Omental fat pad (tissue), 4 donors: Measurements from ENCODE around the gene PAX7. TPM values are rescaled to one million over a fixed set of nuclear protein-coding genes. Genes with fewer than 3 reads are reported as not detected.

Experiments
- ATAC-seq: fragments of 150-250 bp; one replicate; pipeline ENCODE4 v1.9.1; 2016; ENCODE audit warnings: mild to moderate bottlenecking, moderate library complexity; ENCODE audit not compliant: low FRiP score
- DNase-seq: peaks from one replicate; pipeline ENCODE4 v3.0.0-alpha.2; 2019; ENCODE audit warnings: low spot score
- CTCF ChIP-seq, 3 donors: fragments of 450-650 bp; IDR thresholded peaks; one replicate each; pipeline ENCODE4 v1.5.1; 2016 to 2017; ENCODE audit warnings: antibody characterized with exemption in 3 of 3, mild to moderate bottlenecking in 3 of 3, moderate library complexity in 2 of 3
- total RNA-seq, 4 donors: library from RNA; depleted of rRNA; stranded (reverse); fragments of >200 nt; gene quantifications; one replicate each; pipeline ENCODE4 v1.1.0, GENCODE V29; 2016

PAX7 gene
- total RNA-seq, 4 donors from 2014 or later = not detected

- TF ChIP-seq CTCF (IDR thresholded peaks at IDR 0.05) = no peak
- ATAC-seq = no peak
- DNase-seq = no peak
These were observed 75.2 kb downstream of the PAX7 start for GRCh38 chr1:18705811-18706210.

- ATAC-seq = no peak
- TF ChIP-seq CTCF (IDR thresholded peaks at IDR 0.05) = no peak
- no peak for DNase-seq
These were observed 77.1 kb downstream of the PAX7 start for GRCh38 chr1:18707696-18708257.

GRCh38 chr1:18710002-18710401 is 79.4 kb downstream of the PAX7 start:
- TF ChIP-seq CTCF (IDR thresholded peaks at IDR 0.05) = no peak
- no peak for ATAC-seq

GRCh38 chr1:18711003-18711402 is 80.4 kb downstream of the PAX7 start:
- no peak for DNase-seq
- ATAC-seq = no peak
- no peak for TF ChIP-seq CTCF (IDR thresholded peaks at IDR 0.05)

More at GRCh38 chr1:18710002-18710401, 79.4 kb downstream of the PAX7 start:
- no peak for DNase-seq

- DNase-seq (no peak), ATAC-seq (no peak)
- TF ChIP-seq CTCF (IDR thresholded peaks at IDR 0.05) = no peak
These were observed 81.0 kb downstream of the PAX7 start for GRCh38 chr1:18711536-18712251.

GRCh38 chr1:18712252-18712600 is 81.6 kb downstream of the PAX7 start:
- no peak for TF ChIP-seq CTCF (IDR thresholded peaks at IDR 0.05)
- no peak for ATAC-seq
- no peak for DNase-seq
